Vagina (tissue), 2 donors: ENCODE measurements around the gene RBP5.

Experiments used
- POLR2A ChIP-seq, 2 donors: fragments of 450-650 bp; IDR thresholded peaks; one replicate each; pipeline ENCODE4 v1.6.1; 2017; ENCODE audit warnings: antibody characterized with exemption in 2 of 2, mild to moderate bottlenecking in 2 of 2, moderate library complexity in 2 of 2
- POLR2AphosphoS5 ChIP-seq, 2 donors: sonication (generic); formaldehyde crosslinking; IDR thresholded peaks; one replicate each; pipeline ENCODE4 v1.9.0; 2017; ENCODE audit warnings: antibody characterized with exemption in 2 of 2, mild to moderate bottlenecking in 2 of 2, low read depth in 1 of 2; ENCODE audit not compliant: insufficient read depth in 1 of 2
- TF ChIP-seq, protein P1 (sequence below), 3 experiments: fragments of 450-650 bp in 2 of 3; fragments of 200-600 bp in 1 of 3; sonication (generic) in 1 of 3; IDR thresholded peaks; one replicate each; pipeline ENCODE4 v1.5.1; 2017 to 2019; ENCODE audit warnings: antibody characterized with exemption in 3 of 3, mild to moderate bottlenecking in 2 of 3, moderate library complexity in 2 of 3

DNA sequence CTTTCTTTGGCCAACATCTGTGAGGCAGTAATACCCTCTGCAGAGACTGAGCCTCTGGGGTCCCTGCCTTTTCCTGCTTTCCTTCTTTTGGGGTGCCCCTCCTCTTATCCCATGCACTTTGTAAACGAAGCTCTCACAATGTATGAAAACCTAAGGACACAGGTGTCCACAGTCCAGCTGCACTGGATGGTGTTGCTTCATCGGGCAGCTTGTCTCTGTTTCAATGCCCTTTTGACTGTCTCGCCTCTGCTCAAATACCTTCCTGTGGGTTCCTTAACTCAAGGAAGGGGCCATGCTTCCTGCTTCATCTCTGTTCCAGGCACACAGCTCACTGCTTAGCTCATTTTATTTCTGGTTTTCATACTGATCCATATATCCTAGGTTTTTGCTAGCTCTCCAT, 26.1 kb downstream of the RBP5 start:
- TF ChIP-seq, protein P1, sequence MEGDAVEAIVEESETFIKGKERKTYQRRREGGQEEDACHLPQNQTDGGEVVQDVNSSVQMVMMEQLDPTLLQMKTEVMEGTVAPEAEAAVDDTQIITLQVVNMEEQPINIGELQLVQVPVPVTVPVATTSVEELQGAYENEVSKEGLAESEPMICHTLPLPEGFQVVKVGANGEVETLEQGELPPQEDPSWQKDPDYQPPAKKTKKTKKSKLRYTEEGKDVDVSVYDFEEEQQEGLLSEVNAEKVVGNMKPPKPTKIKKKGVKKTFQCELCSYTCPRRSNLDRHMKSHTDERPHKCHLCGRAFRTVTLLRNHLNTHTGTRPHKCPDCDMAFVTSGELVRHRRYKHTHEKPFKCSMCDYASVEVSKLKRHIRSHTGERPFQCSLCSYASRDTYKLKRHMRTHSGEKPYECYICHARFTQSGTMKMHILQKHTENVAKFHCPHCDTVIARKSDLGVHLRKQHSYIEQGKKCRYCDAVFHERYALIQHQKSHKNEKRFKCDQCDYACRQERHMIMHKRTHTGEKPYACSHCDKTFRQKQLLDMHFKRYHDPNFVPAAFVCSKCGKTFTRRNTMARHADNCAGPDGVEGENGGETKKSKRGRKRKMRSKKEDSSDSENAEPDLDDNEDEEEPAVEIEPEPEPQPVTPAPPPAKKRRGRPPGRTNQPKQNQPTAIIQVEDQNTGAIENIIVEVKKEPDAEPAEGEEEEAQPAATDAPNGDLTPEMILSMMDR (IDR thresholded peaks at IDR 0.05), result no peak
- no peak for TF ChIP-seq POLR2A (IDR thresholded peaks at IDR 0.05)
- no peak for TF ChIP-seq POLR2AphosphoS5 (IDR thresholded peaks at IDR 0.05; ENCODE audit: insufficient read depth in 1 of 2, low read depth in 1 of 2)
